Gastroesophageal sphincter (tissue), 4 donors: ENCODE data around the gene LANCL1. TPM values are rescaled to one million over a fixed set of nuclear protein-coding genes. Genes with fewer than 3 reads are reported as not detected.
"Not testable (repeated sequence)": the region's sequence is repeated elsewhere in the genome, so short reads cannot be mapped to it uniquely, and the experiment has no call there.

ENCODE experiments used
- ATAC-seq: fragments of 150-250 bp; one replicate; pipeline ENCODE4 v1.9.1; 2016; ENCODE audit warnings: mild to moderate bottlenecking, moderate library complexity
- H3K27ac ChIP-seq, 4 donors: fragments of 200-600 bp; sonication (generic) in 3 of 4; 1 replicate in 3 of 4; 2 replicates in 1 of 4; pipeline ENCODE4 v1.5.1; 2016 to 2019
- H3K27me3 ChIP-seq: fragments of 200-600 bp; sonication (generic); one replicate; pipeline ENCODE4 v1.5.1; 2019
- H3K36me3 ChIP-seq, 2 donors: fragments of 200-600 bp; sonication (generic); one replicate each; pipeline ENCODE4 v1.5.1; 2019; ENCODE audit warnings: control low read depth in 1 of 2
- H3K4me1 ChIP-seq, 3 donors: fragments of 200-600 bp; sonication (generic); 1 replicate in 2 of 3; 2 replicates in 1 of 3; pipeline ENCODE4 v1.5.1; 2016 to 2019; ENCODE audit warnings: control low read depth in 2 of 3
- H3K4me3 ChIP-seq, 2 donors: fragments of 200-600 bp; sonication (generic); one replicate each; pipeline ENCODE4 v1.5.1; 2019; ENCODE audit warnings: mild to moderate bottlenecking in 1 of 2, moderate library complexity in 1 of 2
- H3K9me3 ChIP-seq, 3 donors: fragments of 200-600 bp; sonication (generic); one replicate each; pipeline ENCODE4 v1.5.1; 2017 to 2019; ENCODE audit warnings: control low read depth in 2 of 3
- EP300 ChIP-seq: sonication (generic); formaldehyde crosslinking; IDR thresholded peaks from one replicate; pipeline ENCODE4 v1.6.1; 2017; ENCODE audit warnings: antibody characterized with exemption, mild to moderate bottlenecking
- POLR2A ChIP-seq, 2 donors: fragments of 450-650 bp; IDR thresholded peaks; one replicate each; pipeline ENCODE4 v1.6.1; 2017; ENCODE audit warnings: antibody characterized with exemption in 2 of 2, mild to moderate bottlenecking in 2 of 2, moderate library complexity in 1 of 2
- POLR2AphosphoS5 ChIP-seq: sonication (generic); formaldehyde crosslinking; IDR thresholded peaks from one replicate; pipeline ENCODE4 v1.6.1; 2017; ENCODE audit warnings: antibody characterized with exemption
- whole genome bisulfite sequencing, 2 donors: methylation state at CpG; one replicate each; pipeline ENCODE4 v1.1.5; 2018; ENCODE audit warnings: low coverage in 1 of 2; 5-methylcytosine and 5-hydroxymethylcytosine counted together
- total RNA-seq, 4 donors: library from RNA; depleted of rRNA; stranded (reverse); fragments of >200 nt; gene quantifications; one replicate each; pipeline ENCODE4 v1.1.0, GENCODE V29; 2016
- TF ChIP-seq, protein P1 (sequence below), 4 experiments: fragments of 200-600 bp in 2 of 4; fragments of 450-650 bp in 2 of 4; sonication (generic) in 1 of 4; IDR thresholded peaks; one replicate each; pipeline ENCODE4 v1.5.1; 2017 to 2019; ENCODE audit warnings: antibody characterized with exemption in 4 of 4, mild to moderate bottlenecking in 2 of 4, moderate library complexity in 2 of 4

LANCL1 gene
- total RNA-seq, 4 donors from 2014 or later, result 33.0 to 44.4 (median 34.8) TPM

- peaks cover 9 to 98% of the 10 kb centered on the region in 2 donors for H3K36me3 ChIP-seq
- no peaks in the 10 kb centered on the region for H3K4me1 ChIP-seq
- no peak for ATAC-seq
- no peak overlapping the region for H3K4me3 ChIP-seq
- no peak overlapping the region for H3K27ac ChIP-seq
- H3K27me3 ChIP-seq, result no peaks in the 10 kb centered on the region
- no peak for TF ChIP-seq POLR2A (IDR thresholded peaks at IDR 0.05)
- TF ChIP-seq EP300, result no peak
- no peak for TF ChIP-seq POLR2AphosphoS5
- TF ChIP-seq, protein P1, sequence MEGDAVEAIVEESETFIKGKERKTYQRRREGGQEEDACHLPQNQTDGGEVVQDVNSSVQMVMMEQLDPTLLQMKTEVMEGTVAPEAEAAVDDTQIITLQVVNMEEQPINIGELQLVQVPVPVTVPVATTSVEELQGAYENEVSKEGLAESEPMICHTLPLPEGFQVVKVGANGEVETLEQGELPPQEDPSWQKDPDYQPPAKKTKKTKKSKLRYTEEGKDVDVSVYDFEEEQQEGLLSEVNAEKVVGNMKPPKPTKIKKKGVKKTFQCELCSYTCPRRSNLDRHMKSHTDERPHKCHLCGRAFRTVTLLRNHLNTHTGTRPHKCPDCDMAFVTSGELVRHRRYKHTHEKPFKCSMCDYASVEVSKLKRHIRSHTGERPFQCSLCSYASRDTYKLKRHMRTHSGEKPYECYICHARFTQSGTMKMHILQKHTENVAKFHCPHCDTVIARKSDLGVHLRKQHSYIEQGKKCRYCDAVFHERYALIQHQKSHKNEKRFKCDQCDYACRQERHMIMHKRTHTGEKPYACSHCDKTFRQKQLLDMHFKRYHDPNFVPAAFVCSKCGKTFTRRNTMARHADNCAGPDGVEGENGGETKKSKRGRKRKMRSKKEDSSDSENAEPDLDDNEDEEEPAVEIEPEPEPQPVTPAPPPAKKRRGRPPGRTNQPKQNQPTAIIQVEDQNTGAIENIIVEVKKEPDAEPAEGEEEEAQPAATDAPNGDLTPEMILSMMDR (IDR thresholded peaks at IDR 0.05), result no peak
- 91% methylated on average over 1 of the region's 1 CpG; no CpG with 5 or more reads in 1 of the 2 donors for WGBS, 2 donors
- H3K9me3 ChIP-seq, result peaks cover 0 to 7% (median 0%) of the 10 kb centered on the region in 3 donors
Measured at GRCh38 chr2:210432633-210433032, 43.9 kb downstream of the LANCL1 start.

DNA sequence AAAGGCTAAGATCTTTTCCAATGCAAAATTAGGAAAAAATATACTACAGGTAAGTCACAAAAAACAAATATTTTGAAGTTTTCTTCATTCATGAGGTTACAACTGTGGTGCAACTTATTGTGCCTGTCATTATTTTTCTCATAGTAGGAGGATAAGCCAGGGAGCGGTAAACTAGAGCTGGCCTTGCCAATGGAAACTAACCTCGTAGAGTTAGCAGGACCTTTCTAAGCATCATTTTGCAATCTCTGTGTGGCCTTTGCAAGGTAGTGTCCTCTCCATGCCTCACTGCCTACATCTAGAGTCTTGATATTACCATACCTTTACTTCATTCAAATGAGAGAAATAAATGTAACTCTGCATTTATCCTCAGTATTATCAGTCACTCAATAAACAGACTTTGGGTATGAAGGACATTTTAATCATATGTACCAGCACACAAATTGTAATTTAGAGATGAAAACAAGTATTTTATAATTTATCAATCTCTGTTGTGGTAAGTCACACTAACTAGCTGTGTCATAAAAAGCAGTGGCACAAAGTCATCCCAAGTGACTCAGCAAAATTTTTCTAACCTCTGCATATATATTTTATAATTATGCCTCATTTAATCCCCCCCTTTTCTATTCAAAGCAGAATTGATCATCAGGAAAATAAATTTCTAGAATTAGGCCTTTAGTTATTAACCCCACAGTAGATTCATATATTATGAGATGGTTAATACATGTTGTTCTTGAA, 47.0 kb downstream of the LANCL1 start:
- Histone ChIP-seq H3K27ac (no peak overlapping the region), H3K36me3 (peaks cover 4 to 74% of the 10 kb centered on the region in 2 donors), H3K9me3 (peaks cover 0 to 35% (median 0%) of the 10 kb centered on the region in 3 donors), H3K27me3 (no peaks in the 10 kb centered on the region), H3K4me1 (no peaks in the 10 kb centered on the region), H3K4me3 (no peak overlapping the region)
- TF ChIP-seq EP300 (no peak), POLR2AphosphoS5 (no peak)
- 85 to 88% methylated on average over 2 of the region's 2 CpGs for WGBS, 2 donors
- no peak for ATAC-seq

GRCh38 chr2:210428393-210429179, 48.0 kb downstream of the LANCL1 start:
- 40 to 72% methylated on average over 5 of the region's 5 CpGs for WGBS, 2 donors
- no peaks in the 10 kb centered on the region for H3K27me3 ChIP-seq
- no peak overlapping the region for H3K4me3 ChIP-seq
- TF ChIP-seq POLR2AphosphoS5, result no peak
- no peak for TF ChIP-seq POLR2A (IDR thresholded peaks at IDR 0.05)
- no peak for TF ChIP-seq EP300
- TF ChIP-seq, protein P1 (IDR thresholded peaks at IDR 0.05), result no peak
- peaks cover 0 to 64% of the 10 kb centered on the region in 2 donors for H3K36me3 ChIP-seq
- ATAC-seq, result peak; percentile 81
- no peaks in the 10 kb centered on the region for H3K4me1 ChIP-seq
- H3K9me3 ChIP-seq, result peaks cover 0 to 45% (median 0%) of the 10 kb centered on the region in 3 donors
- H3K27ac ChIP-seq, result no peak overlapping the region

GRCh38 chr2:210427309-210427708, 49.2 kb downstream of the LANCL1 start:
- not testable (repeated sequence) for H3K27me3 ChIP-seq, ATAC-seq, H3K27ac ChIP-seq, H3K4me1 ChIP-seq, H3K4me3 ChIP-seq
- H3K36me3 ChIP-seq, result peaks cover 0 to 51% of the 10 kb centered on the region in 2 donors
- WGBS, 2 donors, result 90 to 94% methylated on average over 5 to 6 of the region's 6 CpGs
- H3K9me3 ChIP-seq, result peaks cover 0 to 46% (median 0%) of the 10 kb centered on the region in 3 donors

DNA sequence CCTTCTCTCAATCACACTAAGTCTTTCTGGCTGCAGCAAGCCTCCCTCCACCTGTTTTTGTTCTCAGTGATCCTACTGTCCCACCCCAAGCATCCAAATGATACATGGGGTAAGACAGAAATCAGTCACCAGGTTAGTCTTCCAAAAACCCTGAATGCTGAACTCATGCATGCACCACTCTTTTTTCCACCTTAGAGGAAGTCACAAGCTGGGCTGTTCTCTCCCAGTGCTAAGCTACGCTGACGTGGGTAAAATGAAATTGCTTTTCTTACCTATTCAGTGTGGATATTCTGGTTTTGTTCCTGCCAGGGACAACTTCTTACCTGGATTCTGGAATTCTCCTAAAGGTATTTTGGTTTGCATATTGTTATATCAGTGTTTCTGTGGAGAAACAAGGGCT, 54.2 kb downstream of the LANCL1 start:
- Histone ChIP-seq H3K36me3 (peaks cover 0 to 3% of the 10 kb centered on the region in 2 donors), H3K27ac (no peak overlapping the region), H3K4me1 (no peaks in the 10 kb centered on the region), H3K9me3 (peaks cover 0 to 37% (median 0%) of the 10 kb centered on the region in 3 donors), H3K27me3 (no peaks in the 10 kb centered on the region), H3K4me3 (no peak overlapping the region)
- TF ChIP-seq POLR2A (IDR thresholded peaks at IDR 0.05) (no peak), POLR2AphosphoS5 (no peak), EP300 (no peak)
- TF ChIP-seq, protein P1 (IDR thresholded peaks at IDR 0.05), result no peak
- WGBS, 2 donors, result 42 to 54% methylated on average over 2 of the region's 2 CpGs
- ATAC-seq, result no peak
